ENCODE results near the gene APOL1.
"Not testable (repeated sequence)": the region's sequence is repeated elsewhere in the genome, so short reads cannot be mapped to it uniquely, and the experiment has no call there.

Gene APOL1

DNA sequence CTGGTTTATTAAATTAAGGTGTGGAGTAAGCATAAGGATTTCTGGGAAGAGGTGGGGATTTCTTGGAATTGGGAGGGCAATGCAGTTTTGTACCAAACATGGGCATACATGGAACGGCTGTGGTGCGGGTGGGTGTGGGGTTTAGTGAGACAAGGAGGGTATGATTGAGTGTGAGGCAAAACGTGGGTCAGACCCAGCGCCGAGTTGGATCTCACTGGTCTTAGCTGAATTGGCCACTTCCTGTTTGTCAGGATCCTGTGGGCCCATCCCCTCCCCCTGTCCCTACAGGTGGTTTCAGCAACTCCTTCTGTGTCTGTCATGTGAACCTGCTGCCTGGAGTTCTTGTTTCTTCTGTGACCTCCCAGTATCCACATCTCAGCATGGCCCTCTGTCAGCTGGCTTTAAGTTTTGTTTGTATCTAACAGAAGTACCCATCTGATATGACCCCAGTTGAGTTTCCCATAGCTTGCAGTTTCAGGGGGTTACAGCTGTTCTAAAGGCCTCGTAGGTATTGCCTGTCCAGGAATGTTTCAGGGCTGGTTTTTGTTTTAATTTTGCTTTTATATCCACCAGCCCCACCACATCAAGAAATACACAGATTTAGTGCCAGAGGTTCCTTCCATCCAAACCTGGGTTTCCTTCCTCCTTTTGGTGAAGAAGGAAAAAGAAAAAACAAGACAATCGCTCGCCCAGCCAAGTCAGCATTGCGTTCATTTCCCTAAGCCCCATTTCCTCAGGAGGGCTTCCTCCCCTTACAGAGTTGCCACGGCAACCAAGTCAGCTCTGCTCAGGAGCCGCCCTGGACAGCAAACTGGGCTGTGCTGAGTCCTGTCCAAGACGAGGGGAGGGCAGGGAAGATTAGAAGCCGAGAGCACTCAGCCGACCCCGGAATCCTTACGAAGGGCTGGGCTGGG, 6.0 kb downstream of the APOL1 start:
- TF ChIP-seq CTCF (conservative IDR thresholded peaks at IDR 0.05; ENCODE audit: low read length) (no peak), EZH2phosphoT487 (IDR thresholded peaks at IDR 0.05; ENCODE audit: borderline replicate concordance) (no peak)
- H3K4me3 ChIP-seq (ENCODE audit: low read length, poor library complexity, severe bottlenecking) = no peak overlapping the region
- no peaks in the 10 kb centered on the region for H3K9me3 ChIP-seq (ENCODE audit: insufficient read depth, low read depth, low read length)
- no peaks in the 10 kb centered on the region for H3K79me2 ChIP-seq (ENCODE audit: insufficient read depth, low read length)
- no peak overlapping the region for H3K9ac ChIP-seq (ENCODE audit: low read depth, low read length, poor library complexity, severe bottlenecking)
- H2AFZ ChIP-seq (ENCODE audit: low read length) = no peak overlapping the region
- no peaks in the 10 kb centered on the region for H3K9me2 ChIP-seq (replicated peaks; ENCODE audit: low read depth, low read length)
- peak overlapping the region; percentile 39 for H3K4me2 ChIP-seq (ENCODE audit: low read depth, low read length, poor library complexity, severe bottlenecking)
- no peaks in the 10 kb centered on the region for H3K27me3 ChIP-seq (ENCODE audit: insufficient read depth, low read length, poor library complexity, severe bottlenecking)
- H3F3A ChIP-seq (ENCODE audit: low read depth) = no peaks in the 10 kb centered on the region
- no peaks in the 10 kb centered on the region for H4K20me1 ChIP-seq (ENCODE audit: insufficient read depth, low read length, poor library complexity, severe bottlenecking)
- peaks cover 15% of the 10 kb centered on the region for H3K4me1 ChIP-seq (ENCODE audit: insufficient read depth, low read length, poor library complexity, severe bottlenecking)
- no peaks in the 10 kb centered on the region for H3K36me3 ChIP-seq (ENCODE audit: insufficient read depth, low read length)

DNA sequence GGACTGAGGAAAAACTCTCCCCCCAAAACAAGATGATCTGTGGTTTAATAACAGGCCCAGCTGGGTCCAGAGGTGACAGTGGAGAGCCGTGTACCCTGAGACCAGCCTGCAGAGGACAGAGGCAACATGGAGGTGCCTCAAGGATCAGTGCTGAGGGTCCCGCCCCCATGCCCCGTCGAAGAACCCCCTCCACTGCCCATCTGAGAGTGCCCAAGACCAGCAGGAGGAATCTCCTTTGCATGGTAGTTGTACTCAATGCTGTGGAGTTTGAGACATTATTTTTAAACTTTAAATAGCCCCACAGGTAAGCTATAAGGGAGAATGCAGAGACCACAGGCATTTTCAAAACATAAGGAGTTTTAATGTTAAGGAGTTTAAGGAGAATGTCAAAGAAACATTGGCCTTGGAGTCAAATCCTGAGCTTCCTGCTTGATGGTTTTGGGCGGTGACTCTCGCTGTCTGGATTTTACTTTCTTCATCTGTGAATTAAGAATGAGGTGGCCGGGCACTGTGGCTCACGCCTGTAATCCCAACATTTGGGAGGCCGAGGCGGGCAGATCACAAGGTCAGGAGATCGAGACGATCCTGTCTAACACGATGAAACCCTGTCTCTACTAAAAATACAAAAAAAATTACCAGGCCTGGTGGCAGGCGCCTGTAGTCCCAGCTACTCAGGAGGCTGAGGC, 6.8 kb downstream of the APOL1 start:
- Histone ChIP-seq H3K36me3 (ENCODE audit: insufficient read depth, low read length) (no peaks in the 10 kb centered on the region), H3K27me3 (ENCODE audit: insufficient read depth, low read length, poor library complexity, severe bottlenecking) (no peaks in the 10 kb centered on the region), H3K79me2 (ENCODE audit: insufficient read depth, low read length) (no peaks in the 10 kb centered on the region), H3K4me3 (ENCODE audit: low read length, poor library complexity, severe bottlenecking) (no peak overlapping the region), H4K20me1 (ENCODE audit: insufficient read depth, low read length, poor library complexity, severe bottlenecking) (no peaks in the 10 kb centered on the region), H3K4me1 (ENCODE audit: insufficient read depth, low read length, poor library complexity, severe bottlenecking) (peaks cover 15% of the 10 kb centered on the region), H3K9me3 (ENCODE audit: insufficient read depth, low read depth, low read length) (no peaks in the 10 kb centered on the region), H3K4me2 (ENCODE audit: low read depth, low read length, poor library complexity, severe bottlenecking) (peak overlapping the region; percentile 39), H3F3A (ENCODE audit: low read depth) (no peaks in the 10 kb centered on the region), H2AFZ (ENCODE audit: low read length) (no peak overlapping the region), H3K9me2 (replicated peaks; ENCODE audit: low read depth, low read length) (no peaks in the 10 kb centered on the region), H3K9ac (ENCODE audit: low read depth, low read length, poor library complexity, severe bottlenecking) (no peak overlapping the region)
- TF ChIP-seq EZH2phosphoT487 (IDR thresholded peaks at IDR 0.05; ENCODE audit: borderline replicate concordance) (no peak), CTCF (conservative IDR thresholded peaks at IDR 0.05; ENCODE audit: low read length) (no peak)

- not testable (repeated sequence) for H3K9me3 ChIP-seq (ENCODE audit: insufficient read depth, low read depth, low read length); H3K27me3 ChIP-seq (ENCODE audit: insufficient read depth, low read length, poor library complexity, severe bottlenecking); H2AFZ ChIP-seq (ENCODE audit: low read length); H3K4me2 ChIP-seq (ENCODE audit: low read depth, low read length, poor library complexity, severe bottlenecking); H3K36me3 ChIP-seq (ENCODE audit: insufficient read depth, low read length); H4K20me1 ChIP-seq (ENCODE audit: insufficient read depth, low read length, poor library complexity, severe bottlenecking); H3F3A ChIP-seq (ENCODE audit: low read depth); H3K9me2 ChIP-seq (replicated peaks; ENCODE audit: low read depth, low read length); H3K9ac ChIP-seq (ENCODE audit: low read depth, low read length, poor library complexity, severe bottlenecking); H3K4me3 ChIP-seq (ENCODE audit: low read length, poor library complexity, severe bottlenecking); H3K79me2 ChIP-seq (ENCODE audit: insufficient read depth, low read length)
- peaks cover 15% of the 10 kb centered on the region for H3K4me1 ChIP-seq (ENCODE audit: insufficient read depth, low read length, poor library complexity, severe bottlenecking)
- TF ChIP-seq CTCF (conservative IDR thresholded peaks at IDR 0.05; ENCODE audit: low read length) = peak; percentile 48
Observed at GRCh38 chr22:36261675-36262074, 8.7 kb downstream of the APOL1 start.

DNA sequence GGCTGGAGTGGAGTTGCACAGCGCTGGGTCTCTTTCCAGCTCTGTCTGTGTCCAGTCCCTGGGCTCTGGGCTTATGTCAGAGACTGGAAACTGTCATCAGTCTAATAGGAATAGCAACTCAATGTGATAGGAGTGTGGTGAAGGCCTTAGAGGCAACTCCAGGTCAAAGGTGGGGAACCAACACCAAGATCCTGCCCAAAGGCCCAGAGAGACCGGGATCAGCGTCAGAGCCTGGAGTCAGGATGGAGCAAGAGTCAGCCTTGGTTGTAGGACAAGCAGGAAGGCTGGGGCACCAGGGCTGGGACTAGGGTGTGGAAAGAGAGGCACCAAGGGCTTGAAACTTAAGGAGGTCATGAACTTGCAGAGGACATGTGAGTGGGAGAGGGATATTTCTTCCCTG, 9.4 kb downstream of the APOL1 start:
- not testable (repeated sequence) for H2AFZ ChIP-seq (ENCODE audit: low read length); H3K79me2 ChIP-seq (ENCODE audit: insufficient read depth, low read length); H3K4me3 ChIP-seq (ENCODE audit: low read length, poor library complexity, severe bottlenecking); H3K9me3 ChIP-seq (ENCODE audit: insufficient read depth, low read depth, low read length); H3K36me3 ChIP-seq (ENCODE audit: insufficient read depth, low read length); H4K20me1 ChIP-seq (ENCODE audit: insufficient read depth, low read length, poor library complexity, severe bottlenecking); H3K4me2 ChIP-seq (ENCODE audit: low read depth, low read length, poor library complexity, severe bottlenecking); H3F3A ChIP-seq (ENCODE audit: low read depth); H3K27me3 ChIP-seq (ENCODE audit: insufficient read depth, low read length, poor library complexity, severe bottlenecking); H3K9ac ChIP-seq (ENCODE audit: low read depth, low read length, poor library complexity, severe bottlenecking); H3K9me2 ChIP-seq (replicated peaks; ENCODE audit: low read depth, low read length)
- H3K4me1 ChIP-seq (ENCODE audit: insufficient read depth, low read length, poor library complexity, severe bottlenecking) = peaks cover 15% of the 10 kb centered on the region

DNA sequence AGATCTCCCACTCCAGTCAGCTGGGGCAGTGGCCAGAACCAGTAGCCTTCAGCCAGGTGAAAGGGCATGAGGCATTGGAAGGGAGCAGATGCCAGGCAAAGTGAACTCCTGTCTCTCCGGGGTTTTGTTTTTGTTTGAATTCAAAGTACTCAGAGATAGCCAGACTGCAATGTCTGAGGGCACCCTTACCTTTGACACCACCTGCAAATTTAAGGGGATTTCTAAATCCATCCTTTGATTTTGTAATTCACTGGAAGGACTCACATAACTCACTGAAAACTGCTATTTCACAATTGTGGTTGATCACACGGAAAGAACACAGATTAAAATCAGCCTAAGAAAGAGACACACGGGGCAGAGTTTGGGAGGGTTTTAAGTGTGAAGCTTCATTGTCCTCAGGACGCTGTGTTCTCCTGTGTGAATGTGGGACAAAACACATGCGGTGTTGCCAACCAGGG, 10.3 kb downstream of the APOL1 start:
- H3K9me3 ChIP-seq (ENCODE audit: insufficient read depth, low read depth, low read length); H3K4me2 ChIP-seq (ENCODE audit: low read depth, low read length, poor library complexity, severe bottlenecking); H3K36me3 ChIP-seq (ENCODE audit: insufficient read depth, low read length); H3F3A ChIP-seq (ENCODE audit: low read depth); H3K9me2 ChIP-seq (replicated peaks; ENCODE audit: low read depth, low read length); H3K4me3 ChIP-seq (ENCODE audit: low read length, poor library complexity, severe bottlenecking); H4K20me1 ChIP-seq (ENCODE audit: insufficient read depth, low read length, poor library complexity, severe bottlenecking); H3K9ac ChIP-seq (ENCODE audit: low read depth, low read length, poor library complexity, severe bottlenecking); H3K79me2 ChIP-seq (ENCODE audit: insufficient read depth, low read length); H3K27me3 ChIP-seq (ENCODE audit: insufficient read depth, low read length, poor library complexity, severe bottlenecking); H2AFZ ChIP-seq (ENCODE audit: low read length): not testable (repeated sequence)
- H3K4me1 ChIP-seq (ENCODE audit: insufficient read depth, low read length, poor library complexity, severe bottlenecking) = peaks cover 15% of the 10 kb centered on the region
